Neural cell (in vitro differentiated cells): Measurements from ENCODE around the gene DBP. TPM values are rescaled to one million over a fixed set of nuclear protein-coding genes. Genes with fewer than 3 reads are reported as not detected.

ENCODE experiments used
- H2AFZ ChIP-seq: fragments of 200-600, 300-800 bp; sonication (generic), shearing (Covaris generic); 2 replicates; pipeline ENCODE4 v1.6.0; 2014; ENCODE audit warnings: low read depth, mild to moderate bottlenecking, antibody characterized with exemption, low read length, moderate library complexity
- H3F3A ChIP-seq: fragments of 200-600 bp; shearing (Covaris generic); 2 replicates; pipeline ENCODE4 v1.6.1; 2016; ENCODE audit warnings: mild to moderate bottlenecking, moderate library complexity, mixed read lengths, antibody characterized with exemption, low read length; ENCODE audit not compliant: insufficient read depth, poor library complexity, severe bottlenecking
- H3K27ac ChIP-seq: fragments of 200-600, 300-800 bp; sonication (generic), shearing (Covaris generic); 2 replicates; pipeline ENCODE4 v1.5.1; 2014; ENCODE audit warnings: mild to moderate bottlenecking, low read length, moderate library complexity
- H3K27me3 ChIP-seq: fragments of 300-800, 200-600 bp; sonication (generic), shearing (Covaris generic); 2 replicates; pipeline ENCODE4 v1.6.0; 2014; ENCODE audit warnings: mild to moderate bottlenecking, low read depth, low read length, moderate library complexity; ENCODE audit not compliant: insufficient read depth
- H3K36me3 ChIP-seq: fragments of 300-800, 200-600 bp; sonication (generic), shearing (Covaris generic); 2 replicates; pipeline ENCODE4 v1.5.1; 2014; ENCODE audit warnings: mild to moderate bottlenecking, antibody characterized with exemption, low read length, moderate library complexity; ENCODE audit not compliant: insufficient read depth
- H3K4me2 ChIP-seq: fragments of 300-800, 200-600 bp; sonication (generic), shearing (Covaris generic); 2 replicates; pipeline ENCODE4 v1.6.0; 2014; ENCODE audit warnings: mild to moderate bottlenecking, low read length
- H3K4me3 ChIP-seq: fragments of 300-800, 200-600 bp; sonication (generic), shearing (Covaris generic); 2 replicates; pipeline ENCODE4 v1.5.1; 2014; ENCODE audit warnings: mild to moderate bottlenecking, low read length, moderate library complexity
- H3K79me2 ChIP-seq: fragments of 200-600 bp; shearing (Covaris generic); replicated peaks from 2 replicates; pipeline ENCODE4 v1.6.0; 2014; ENCODE audit warnings: mild to moderate bottlenecking, low read length, moderate library complexity; ENCODE audit not compliant: insufficient read depth
- H3K9ac ChIP-seq: fragments of 300-800, 200-600 bp; sonication (generic), shearing (Covaris generic); 2 replicates; pipeline ENCODE4 v1.6.1; 2016; ENCODE audit warnings: mild to moderate bottlenecking, low read length, mixed read lengths
- H3K9me2 ChIP-seq: fragments of 200-600 bp; shearing (Covaris generic); 2 replicates; pipeline ENCODE4 v1.6.1; 2016; ENCODE audit warnings: mild to moderate bottlenecking, low read length, mixed read lengths; ENCODE audit not compliant: insufficient read depth
- H3K9me3 ChIP-seq: fragments of 200-600, 300-800 bp; sonication (generic), shearing (Covaris generic); 2 replicates; pipeline ENCODE4 v1.6.1; 2016; ENCODE audit warnings: mild to moderate bottlenecking, mixed run types, low read length, moderate library complexity, mixed read lengths
- H4K20me1 ChIP-seq: fragments of 200-600 bp; shearing (Covaris generic); 2 replicates; pipeline ENCODE4 v1.6.1; 2016; ENCODE audit warnings: mild to moderate bottlenecking, mixed run types; ENCODE audit not compliant: insufficient read depth
- CTCF ChIP-seq: fragments of 450-650 bp; IDR thresholded peaks from 2 replicates; pipeline ENCODE4 v1.5.1; 2014; ENCODE audit warnings: antibody characterized with exemption, mild to moderate bottlenecking, moderate library complexity; ENCODE audit not compliant: poor library complexity, severe bottlenecking
- EP300 ChIP-seq: fragments of 450-650 bp; conservative IDR thresholded peaks from 2 replicates; pipeline ENCODE4 v1.6.1; 2014; ENCODE audit warnings: antibody characterized with exemption, mild to moderate bottlenecking, moderate library complexity; ENCODE audit not compliant: poor library complexity, severe bottlenecking
- EZH2 ChIP-seq: fragments of 200-600, 300-800 bp; shearing (Covaris generic), sonication (generic); IDR thresholded peaks from 2 replicates; pipeline ENCODE4 v1.6.1; 2014; ENCODE audit warnings: antibody characterized with exemption, low read length, borderline replicate concordance, mild to moderate bottlenecking; ENCODE audit not compliant: insufficient read depth, poor library complexity, severe bottlenecking
- MXI1 ChIP-seq: fragments of 450-650 bp; conservative IDR thresholded peaks from 2 replicates; pipeline ENCODE4 v1.6.1; 2014; ENCODE audit warnings: antibody characterized with exemption, mild to moderate bottlenecking; ENCODE audit not compliant: poor library complexity, severe bottlenecking
- POLR2AphosphoS5 ChIP-seq: IDR thresholded peaks from 2 replicates; pipeline ENCODE4 v1.6.1; 2012
- RAD21 ChIP-seq: fragments of 450-650 bp; conservative IDR thresholded peaks from 2 replicates; pipeline ENCODE4 v1.6.1; 2014; ENCODE audit warnings: antibody characterized with exemption, mild to moderate bottlenecking, moderate library complexity
- REST ChIP-seq: IDR thresholded peaks from 2 replicates; pipeline ENCODE4 v1.6.1; 2012; ENCODE audit warnings: borderline replicate concordance
- SMC3 ChIP-seq: fragments of 450-650 bp; conservative IDR thresholded peaks from 2 replicates; pipeline ENCODE4 v1.6.1; 2014; ENCODE audit warnings: antibody characterized with exemption, mild to moderate bottlenecking, moderate library complexity; ENCODE audit not compliant: poor library complexity
- TAF1 ChIP-seq: IDR thresholded peaks from 2 replicates; pipeline ENCODE4 v1.6.1; 2012; ENCODE audit warnings: low read depth
- polyA plus RNA-seq: library from polyadenylated mRNA; depleted of rRNA; stranded (reverse); fragments of >200 nt; gene quantifications from 2 replicates; pipeline ENCODE4 v1.2.3, GENCODE V29; 2014

Gene DBP
- polyA plus RNA-seq, 1 donor from 2014 or later, result 3.6 TPM

GRCh38 chr19:48619692-48620585 is 17.2 kb downstream of the DBP start:
- H4K20me1 ChIP-seq, result peaks cover 4% of the 10 kb centered on the region
- TF ChIP-seq EZH2 (no peak), SMC3 (no peak), CTCF (no peak), RAD21 (no peak), TAF1 (no peak), MXI1 (no peak), EP300 (no peak), REST (no peak), POLR2AphosphoS5 (no peak)
- no peaks in the 10 kb centered on the region for H3K9me2 ChIP-seq
- peak overlapping the region; percentile 88 for H3K4me3 ChIP-seq
- H3K9me3 ChIP-seq, result no peaks in the 10 kb centered on the region
- H3K9ac ChIP-seq, result peak overlapping the region; percentile 68
- H3K4me2 ChIP-seq, result peak overlapping the region; percentile 90
- peak overlapping the region; percentile 37 for H2AFZ ChIP-seq
- peak overlapping the region; percentile 83 for H3K27ac ChIP-seq
- peaks cover 5% of the 10 kb centered on the region for H3F3A ChIP-seq
- no peaks in the 10 kb centered on the region for H3K27me3 ChIP-seq
- H3K79me2 ChIP-seq, result peaks cover 32% of the 10 kb centered on the region
- H3K36me3 ChIP-seq, result peaks cover 3% of the 10 kb centered on the region

- Histone ChIP-seq H3K9ac (peak within 1 kb of the TSS; percentile 88), H2AFZ (peak within 1 kb of the TSS; percentile 52), H3K4me2 (peak within 1 kb of the TSS; percentile 90), H3K9me3 (no peaks in the 10 kb centered on the region), H3K27ac (peak within 1 kb of the TSS; percentile 83), H3K27me3 (no peaks in the 10 kb centered on the region), H3F3A (peaks cover 5% of the 10 kb centered on the region), H4K20me1 (peaks cover 4% of the 10 kb centered on the region), H3K36me3 (peaks cover 3% of the 10 kb centered on the region), H3K4me3 (peak within 1 kb of the TSS; percentile 88), H3K79me2 (peaks cover 24% of the 10 kb centered on the region), H3K9me2 (no peaks in the 10 kb centered on the region)
- TF ChIP-seq MXI1 (peak; percentile 88), SMC3 (peak; percentile 54), EZH2 (no peak), REST (peak; percentile 96), EP300 (peak; percentile 86), CTCF (peak; percentile 45), TAF1 (peak; percentile 96), POLR2AphosphoS5 (peak; percentile 96), RAD21 (peak; percentile 38)
These were observed 18.1 kb downstream of the DBP start, which contains the start of the genes RPL18 and SPHK2 for GRCh38 chr19:48618916-48619691. Gene RPL18 (minus strand): TSS chr19:48619178. CDS start chr19:48619143, 35 bp downstream. Gene SPHK2 (plus strand): TSS chr19:48619506. CDS start chr19:48620515, 1,009 bp downstream.
